IPS-18c (cell line): ENCODE data around the gene GRK1.

Experiments
- H3K4me3 ChIP-seq: 2 replicates; pipeline ENCODE4 v1.7.0; 2013; ENCODE audit warnings: low read depth, mild to moderate bottlenecking, low read length, moderate library complexity; ENCODE audit not compliant: insufficient read depth
- H3K9me3 ChIP-seq: one replicate; pipeline ENCODE4 v1.6.1; 2013; ENCODE audit warnings: mild to moderate bottlenecking, low read length, moderate library complexity; ENCODE audit not compliant: control insufficient read depth, insufficient read depth

GRK1 gene

GRCh38 chr13:113630296-113630695 is 36.7 kb upstream of the GRK1 start:
- no peak overlapping the region for H3K4me3 ChIP-seq

GRCh38 chr13:113630804-113631203 is 36.2 kb upstream of the GRK1 start:
- Histone ChIP-seq H3K9me3 (no peaks in the 10 kb centered on the region), H3K4me3 (no peak overlapping the region)

More at GRCh38 chr13:113630296-113630695, 36.7 kb upstream of the GRK1 start:
- no peaks in the 10 kb centered on the region for H3K9me3 ChIP-seq

GRCh38 chr13:113631341-113632095 is 35.5 kb upstream of the GRK1 start:
- no peak overlapping the region for H3K4me3 ChIP-seq
- H3K9me3 ChIP-seq, result no peaks in the 10 kb centered on the region

GRCh38 chr13:113632706-113633484 is 34.1 kb upstream of the GRK1 start:
- H3K4me3 ChIP-seq, result no peak overlapping the region
- no peaks in the 10 kb centered on the region for H3K9me3 ChIP-seq

GRCh38 chr13:113633485-113633873 is 33.5 kb upstream of the GRK1 start:
- H3K4me3 ChIP-seq, result no peak overlapping the region
- no peaks in the 10 kb centered on the region for H3K9me3 ChIP-seq

- Histone ChIP-seq H3K4me3 (no peak overlapping the region), H3K9me3 (no peaks in the 10 kb centered on the region)
Measured at GRCh38 chr13:113634279-113635047, 32.6 kb upstream of the GRK1 start.

GRCh38 chr13:113635048-113635420 is 32.0 kb upstream of the GRK1 start:
- Histone ChIP-seq H3K4me3 (no peak overlapping the region), H3K9me3 (peaks cover 2% of the 10 kb centered on the region)

- no peak overlapping the region for H3K4me3 ChIP-seq
- H3K9me3 ChIP-seq, result peaks cover 2% of the 10 kb centered on the region
Measured at GRCh38 chr13:113635709-113636108, 31.3 kb upstream of the GRK1 start.

- Histone ChIP-seq H3K9me3 (peaks cover 2% of the 10 kb centered on the region), H3K4me3 (no peak overlapping the region)
Measured at GRCh38 chr13:113636266-113636963, 30.6 kb upstream of the GRK1 start.

GRCh38 chr13:113637262-113638160 is 29.5 kb upstream of the GRK1 start:
- Histone ChIP-seq H3K9me3 (peaks cover 2% of the 10 kb centered on the region), H3K4me3 (no peak overlapping the region)

GRCh38 chr13:113638173-113638746 is 28.8 kb upstream of the GRK1 start:
- Histone ChIP-seq H3K9me3 (peaks cover 2% of the 10 kb centered on the region), H3K4me3 (no peak overlapping the region)

- no peak overlapping the region for H3K4me3 ChIP-seq
Measured at GRCh38 chr13:113638806-113639205, 28.2 kb upstream of the GRK1 start.

GRCh38 chr13:113639616-113640262 is 27.3 kb upstream of the GRK1 start:
- peaks cover 2% of the 10 kb centered on the region for H3K9me3 ChIP-seq
- no peak overlapping the region for H3K4me3 ChIP-seq

More at GRCh38 chr13:113638806-113639205, 28.2 kb upstream of the GRK1 start:
- H3K9me3 ChIP-seq, result peaks cover 2% of the 10 kb centered on the region

GRCh38 chr13:113641426-113641825 is 25.6 kb upstream of the GRK1 start:
- Histone ChIP-seq H3K9me3 (peaks cover 7% of the 10 kb centered on the region), H3K4me3 (no peak overlapping the region)

GRCh38 chr13:113642563-113642962 is 24.5 kb upstream of the GRK1 start:
- peaks cover 7% of the 10 kb centered on the region for H3K9me3 ChIP-seq
- no peak overlapping the region for H3K4me3 ChIP-seq

GRCh38 chr13:113643593-113643992 is 23.4 kb upstream of the GRK1 start:
- H3K4me3 ChIP-seq, result no peak overlapping the region
- H3K9me3 ChIP-seq, result peaks cover 7% of the 10 kb centered on the region
